ENCODE measurements around the gene CAPN14.
"Not testable (repeated sequence)": the region's sequence is repeated elsewhere in the genome, so short reads cannot be mapped to it uniquely, and the experiment has no call there.

CAPN14 gene

GRCh38 chr2:31207790-31208189 lies 9.5 kb downstream of the CAPN14 start:
- DNase-seq: no peak
- intact Hi-C loops (cut with DNase I): no loop called here

- intact Hi-C loops (cut with DNase I): no loop called here
- no peak for DNase-seq
Measured at GRCh38 chr2:31205613-31206012, 11.7 kb downstream of the CAPN14 start.

- no peak for DNase-seq
Measured at GRCh38 chr2:31205186-31205585, 12.1 kb downstream of the CAPN14 start.

GRCh38 chr2:31204783-31205182 lies 12.5 kb downstream of the CAPN14 start:
- intact Hi-C loops (cut with DNase I): no loop called here
- DNase-seq: no peak

More at GRCh38 chr2:31205186-31205585, 12.1 kb downstream of the CAPN14 start:
- intact Hi-C loops (cut with DNase I): no loop called here

GRCh38 chr2:31203916-31204315 lies 13.4 kb downstream of the CAPN14 start:
- DNase-seq: no peak
- intact Hi-C loops (cut with DNase I): no loop called here

GRCh38 chr2:31202833-31203232 lies 14.5 kb downstream of the CAPN14 start:
- no peak for DNase-seq
- intact Hi-C loops (cut with DNase I): no loop called here

- intact Hi-C loops (cut with DNase I): no loop called here
- no peak for DNase-seq
Measured at GRCh38 chr2:31202041-31202440, 15.3 kb downstream of the CAPN14 start.

GRCh38 chr2:31200972-31201371 lies 16.3 kb downstream of the CAPN14 start:
- DNase-seq: no peak
- intact Hi-C loops (cut with DNase I): no loop called here

- DNase-seq: no peak
- intact Hi-C loops (cut with DNase I): no loop called here
Measured at GRCh38 chr2:31199206-31199605, 18.1 kb downstream of the CAPN14 start.

GRCh38 chr2:31197669-31198068 lies 19.6 kb downstream of the CAPN14 start:
- no peak for DNase-seq
- intact Hi-C loops (cut with DNase I): no loop called here

GRCh38 chr2:31197166-31197565 lies 20.1 kb downstream of the CAPN14 start:
- no peak for DNase-seq
- intact Hi-C loops (cut with DNase I): no loop called here

GRCh38 chr2:31196622-31197021 lies 20.7 kb downstream of the CAPN14 start:
- peak in 1 of 42 donors; percentile 6 for DNase-seq
- intact Hi-C loops (cut with DNase I): no loop called here

GRCh38 chr2:31193806-31194205 lies 23.5 kb downstream of the CAPN14 start:
- peak in 1 of 42 donors; percentile 21 for DNase-seq
- intact Hi-C loops (cut with DNase I): no loop called here

- intact Hi-C loops (cut with DNase I): no loop called here
- peak in 1 of 42 donors; percentile 22 for DNase-seq
Measured at GRCh38 chr2:31192851-31193392, 24.4 kb downstream of the CAPN14 start.

- no peak for DNase-seq
- intact Hi-C loops (cut with DNase I): no loop called here
Measured at GRCh38 chr2:31192396-31192795, 24.9 kb downstream of the CAPN14 start.

GRCh38 chr2:31191931-31192330 lies 25.4 kb downstream of the CAPN14 start:
- DNase-seq: peak in 1 of 42 donors; percentile 33
- intact Hi-C loops (cut with DNase I): no loop called here

- DNase-seq: no peak
- intact Hi-C loops (cut with DNase I): no loop called here
Measured at GRCh38 chr2:31190188-31190587, 27.1 kb downstream of the CAPN14 start.

GRCh38 chr2:31189141-31189540 lies 28.2 kb downstream of the CAPN14 start:
- intact Hi-C loops (cut with DNase I): no loop called here
- peak in 1 of 42 donors; percentile 18 for DNase-seq

GRCh38 chr2:31188131-31188530 lies 29.2 kb downstream of the CAPN14 start:
- no peak for DNase-seq
- intact Hi-C loops (cut with DNase I): no loop called here

GRCh38 chr2:31187166-31187565 lies 30.1 kb downstream of the CAPN14 start:
- intact Hi-C loops (cut with DNase I): no loop called here
- DNase-seq: peak in 1 of 42 donors; percentile 10

- intact Hi-C loops (cut with DNase I): not testable (repeated sequence)
- peak in 1 of 42 donors; percentile 5 for DNase-seq
Measured at GRCh38 chr2:31183973-31184372, 33.3 kb downstream of the CAPN14 start.

GRCh38 chr2:31176742-31177141 lies 40.6 kb downstream of the CAPN14 start:
- DNase-seq: no peak
- intact Hi-C loops (cut with DNase I): no loop called here

Measured in head of caudate nucleus (tissue), 42 donors.